A549 treated with RU486 at 1 μM for 4 hours (cell line): Measurements from ENCODE around the gene MGAT4D. TPM values are rescaled to one million over a fixed set of nuclear protein-coding genes. Genes with fewer than 3 reads are reported as not detected.

Experiments used
- total RNA-seq: library from RNA; stranded (reverse); fragments of 200-300 nt; extraction: Qiagen RNA extraction; gene quantifications from 5 replicates; pipeline ENCODE4 v1.2.3, GENCODE V29; 2022; ENCODE audit warnings: low read depth

Gene MGAT4D
- total RNA-seq = not detected in 5 replicates

GRCh38 chr4:140497747-140498636 lies at the start of gene MGAT4D:
Gene MGAT4D (minus strand): TSS chr4:140498293. CDS start chr4:140498222, 71 bp downstream.

DNA sequence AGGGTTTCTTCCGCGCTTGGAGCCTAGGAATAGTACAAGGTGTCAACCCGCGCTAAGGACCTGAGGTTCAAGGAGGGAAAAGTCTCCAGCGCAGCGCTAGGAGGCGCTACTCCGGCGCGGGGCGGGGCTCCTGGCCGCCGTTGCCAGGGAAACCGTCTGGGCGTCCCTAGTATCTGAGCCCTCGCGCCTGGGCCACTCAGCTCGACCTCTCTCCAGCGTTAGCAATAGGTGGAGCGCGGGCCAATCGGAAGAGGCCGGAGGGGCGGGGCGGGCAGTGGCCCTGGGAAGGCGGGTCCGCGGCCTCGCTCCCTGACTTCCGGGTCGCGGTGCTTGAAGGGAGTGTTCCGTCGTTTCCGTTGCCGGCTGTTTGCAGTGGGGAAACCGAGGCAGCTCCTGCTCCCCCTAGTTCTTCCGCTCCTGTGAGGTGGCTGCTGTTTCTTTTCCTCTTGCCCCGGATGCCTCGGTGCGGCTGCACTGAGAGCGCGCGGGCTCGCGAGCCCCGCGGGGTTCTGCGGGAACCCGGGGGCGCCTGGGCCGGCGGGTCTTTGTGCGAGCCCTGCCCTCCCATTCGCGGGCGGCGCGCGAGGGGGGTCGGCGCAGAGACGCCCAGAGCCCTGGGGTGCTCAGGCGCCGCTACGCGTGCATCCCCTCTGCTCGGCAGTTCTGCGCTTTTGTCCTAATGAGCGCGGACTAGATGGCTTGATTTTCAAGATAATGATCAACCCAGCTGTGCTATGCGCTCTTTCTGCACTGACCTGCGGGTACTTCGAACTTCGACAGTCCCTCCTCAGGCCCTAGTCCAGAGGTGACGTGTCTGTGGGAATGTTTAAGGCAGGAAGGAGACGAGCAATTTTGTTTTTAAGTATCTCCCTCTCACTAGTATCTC lies 26.0 kb upstream of the MGAT4D start, which contains the start of gene ELMOD2:
Gene ELMOD2, plus strand, starts transcription at position 312 of the 886 bp plus-strand sequence. CDS start 1,261 bp downstream, outside the sequence.

DNA sequence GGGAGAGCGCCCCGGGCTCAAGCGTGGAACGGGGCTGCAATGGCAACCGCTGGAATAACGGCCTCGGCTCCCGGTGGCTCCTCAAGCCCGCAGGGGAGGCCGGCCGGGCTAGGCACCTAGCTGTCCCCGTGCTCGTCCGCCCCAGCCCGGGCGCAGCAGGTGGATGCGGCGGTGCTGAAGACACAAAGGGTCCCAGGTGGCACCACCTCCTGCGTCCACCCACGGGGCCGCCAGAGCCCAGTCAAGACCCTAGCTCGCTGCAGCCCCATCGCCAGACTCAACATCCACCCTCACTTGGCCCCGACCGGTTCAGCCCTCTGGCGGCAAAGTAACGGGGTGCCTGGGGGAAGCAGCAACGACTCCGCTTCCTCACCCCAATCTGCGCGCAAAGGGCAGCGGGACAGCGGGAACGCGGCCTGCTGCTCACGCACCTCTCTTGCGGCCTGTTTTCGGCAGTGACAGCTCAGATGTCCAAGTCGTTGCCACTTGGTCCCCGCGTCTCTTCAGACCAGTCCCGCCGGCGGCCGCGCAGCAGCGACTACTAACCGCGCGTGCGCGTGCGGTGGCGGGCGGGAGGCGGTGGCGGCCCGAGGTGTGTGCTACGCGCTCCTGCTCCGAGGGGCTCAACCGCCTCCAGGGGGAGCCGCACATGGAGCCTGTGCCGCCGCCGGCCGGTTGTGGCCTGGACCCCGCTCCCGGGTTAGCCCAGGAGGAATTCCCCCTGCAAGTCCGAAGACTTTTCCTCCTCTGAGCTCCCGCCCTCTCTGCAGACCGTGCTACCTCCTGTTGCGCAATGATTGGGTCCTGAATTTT lies 70.8 kb downstream of the MGAT4D start, which contains the start of gene CLGN:
Gene CLGN, minus strand, starts transcription at position 543 of the 813 bp plus-strand sequence. CDS start 14,570 bp downstream, outside the sequence.

Other genes starting within 250 kb of the MGAT4D start
- 6.6 to 35.6 TPM (median 33.0 TPM) in 5 replicates for gene SCOC, start 124.6 kb downstream of the MGAT4D start, total RNA-seq
- 3.8 to 7.0 TPM (median 5.6 TPM) in 5 replicates for gene CLGN, start 70.6 kb downstream of the MGAT4D start, total RNA-seq
- gene ELMOD2, start 25.9 kb upstream of the MGAT4D start, total RNA-seq = 6.0 to 12.6 TPM (median 10.5 TPM) in 5 replicates
- gene UCP1, start 70.7 kb upstream of the MGAT4D start, total RNA-seq = not detected in 5 replicates